Measurements from ENCODE around the gene PPP2R5D. TPM values are rescaled to one million over a fixed set of nuclear protein-coding genes. Genes with fewer than 3 reads are reported as not detected.
"Not testable (repeated sequence)": the region's sequence is repeated elsewhere in the genome, so short reads cannot be mapped to it uniquely, and the experiment has no call there.

The PPP2R5D gene
- polyA plus RNA-seq, 6 donors from 2014 or later: 13.6 to 23.8 (median 14.5) TPM

DNA sequence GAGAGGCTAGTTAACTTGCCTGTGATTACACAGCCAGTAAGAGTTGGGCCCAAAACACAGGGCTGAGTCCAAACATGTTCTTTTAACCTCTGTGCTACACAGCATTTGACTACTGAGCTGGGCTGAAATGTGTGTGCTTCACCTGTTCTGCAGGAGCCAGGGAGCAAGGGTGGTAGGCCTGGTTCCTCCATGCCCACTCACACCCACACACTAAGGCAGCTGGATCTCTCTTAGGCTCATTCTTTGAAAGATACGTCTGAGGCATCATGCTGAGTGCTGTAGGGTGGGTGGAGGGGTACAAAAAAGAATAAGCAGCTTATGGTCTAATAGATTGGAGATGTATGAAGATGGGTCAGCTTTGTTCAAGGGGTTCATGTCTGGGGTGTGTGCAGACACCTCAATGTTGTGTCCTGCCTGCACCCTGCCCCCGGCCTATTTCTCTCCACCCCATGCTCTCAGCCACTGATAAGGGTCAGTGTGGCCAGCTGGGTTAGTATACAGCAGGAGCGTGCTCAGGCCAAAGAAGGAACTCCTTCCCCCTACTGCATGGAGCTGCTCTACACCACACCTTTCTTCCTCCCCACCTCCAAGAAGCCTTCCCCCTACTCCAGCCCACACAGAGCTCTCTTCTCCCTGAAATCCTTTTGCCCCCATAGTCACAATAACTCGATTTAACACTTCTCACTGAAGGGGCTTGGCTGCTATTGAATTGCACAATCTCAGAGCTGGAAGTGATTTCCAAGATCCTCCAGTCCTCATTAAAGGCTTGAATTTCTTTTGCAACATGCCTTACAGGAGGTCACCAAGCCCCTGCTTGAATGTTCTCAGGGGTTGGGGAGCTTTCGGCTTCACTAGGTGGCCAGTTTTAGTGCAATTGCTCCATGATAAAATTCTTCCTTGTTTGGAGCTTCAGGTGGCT, 3.4 kb downstream of the PPP2R5D start:
- peaks cover 45 to 50% (median 46%) of the 10 kb centered on the region in 3 donors for H3K4me1 Mint-ChIP-seq
- no peaks in the 10 kb centered on the region for H3K27me3 Mint-ChIP-seq
- no peaks in the 10 kb centered on the region for H3K36me3 Mint-ChIP-seq
- ATAC-seq (ENCODE audit: low read depth in 2 of 2): no peak
- peak overlapping the region in 1 of 8 donors; percentile 91 for H3K4me3 Mint-ChIP-seq
- peak overlapping the region in 1 of 6 donors; percentile 36 for H3K27ac Mint-ChIP-seq
- H3K9me3 Mint-ChIP-seq: no peaks in the 10 kb centered on the region
- DNase-seq: no peak

GRCh38 chr6:42988486-42989020, 4.2 kb downstream of the PPP2R5D start:
- H3K4me1 Mint-ChIP-seq: peaks cover 45 to 52% (median 45%) of the 10 kb centered on the region in 3 donors
- H3K4me3 Mint-ChIP-seq: peak overlapping the region in 2 of 8 donors; percentile 30 to 91
- DNase-seq (no peak), ATAC-seq (ENCODE audit: low read depth in 2 of 2) (no peak)
- no peak overlapping the region for H3K27ac Mint-ChIP-seq
- no peaks in the 10 kb centered on the region for H3K36me3 Mint-ChIP-seq
- no peaks in the 10 kb centered on the region for H3K27me3 Mint-ChIP-seq
- H3K9me3 Mint-ChIP-seq: no peaks in the 10 kb centered on the region

DNA sequence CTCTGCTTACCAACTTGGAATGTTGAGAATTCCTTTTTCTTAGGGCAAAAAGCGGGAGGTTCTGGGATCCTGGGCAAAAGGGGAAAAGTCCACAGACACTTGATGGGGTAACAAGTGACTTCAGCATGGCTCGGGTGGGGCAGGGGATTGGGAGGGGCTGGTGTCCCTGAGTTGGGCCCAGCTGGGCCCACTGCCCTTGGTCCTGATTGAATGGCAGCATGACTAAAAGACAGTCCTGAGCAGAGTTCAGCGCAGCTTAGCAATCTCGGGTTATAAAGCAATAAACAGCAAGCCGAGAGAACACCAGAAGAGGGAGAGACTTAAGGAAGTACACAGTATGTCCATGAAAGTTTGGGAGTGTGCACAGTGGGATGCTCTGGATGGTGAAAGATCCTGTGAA, 5.6 kb downstream of the PPP2R5D start:
- H3K36me3 Mint-ChIP-seq: no peaks in the 10 kb centered on the region
- H3K27me3 Mint-ChIP-seq: no peaks in the 10 kb centered on the region
- no peaks in the 10 kb centered on the region for H3K9me3 Mint-ChIP-seq
- peak overlapping the region in 1 of 8 donors; percentile 56 for H3K4me3 Mint-ChIP-seq
- no peak for DNase-seq
- peaks cover 37 to 44% (median 38%) of the 10 kb centered on the region in 3 donors for H3K4me1 Mint-ChIP-seq
- H3K27ac Mint-ChIP-seq: peak overlapping the region in 1 of 6 donors; percentile 44
- ATAC-seq (ENCODE audit: low read depth in 2 of 2): no peak

DNA sequence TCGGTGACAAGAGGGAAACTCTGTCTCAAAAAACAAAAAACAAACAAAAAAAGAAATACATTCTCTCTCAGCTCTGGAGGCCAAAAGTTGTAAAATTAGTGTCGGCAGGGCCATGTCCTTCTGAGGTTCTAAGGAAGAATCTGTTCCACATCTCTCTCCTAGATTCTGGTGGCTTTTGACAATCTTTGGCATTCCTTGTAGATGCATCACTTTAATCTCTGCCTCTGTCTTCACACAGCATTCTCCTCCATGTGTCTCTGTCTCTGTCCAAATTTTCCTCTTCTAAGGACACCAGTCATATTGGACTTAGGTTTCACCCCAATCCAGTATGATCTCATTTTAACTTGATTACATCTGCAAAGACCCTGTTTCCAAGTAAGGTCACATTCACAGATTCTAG, 9.1 kb downstream of the PPP2R5D start:
- peaks cover 3 to 17% (median 3%) of the 10 kb centered on the region in 3 donors for H3K4me1 Mint-ChIP-seq
- ATAC-seq (ENCODE audit: low read depth in 2 of 2) (no peak), DNase-seq (no peak)
- H3K36me3 Mint-ChIP-seq: no peaks in the 10 kb centered on the region
- no peaks in the 10 kb centered on the region for H3K27me3 Mint-ChIP-seq
- no peak overlapping the region for H3K4me3 Mint-ChIP-seq
- no peaks in the 10 kb centered on the region for H3K9me3 Mint-ChIP-seq
- H3K27ac Mint-ChIP-seq: no peak overlapping the region

- Mint-ChIP-seq H3K36me3 (no peaks in the 10 kb centered on the region), H3K4me1 (peaks cover 0 to 11% (median 3%) of the 10 kb centered on the region in 3 donors), H3K27me3 (no peaks in the 10 kb centered on the region), H3K4me3 (no peak overlapping the region), H3K9me3 (no peaks in the 10 kb centered on the region), H3K27ac (no peak overlapping the region)
- DNase-seq: no peak
- ATAC-seq (ENCODE audit: low read depth in 2 of 2): no peak
These were observed 12.1 kb downstream of the PPP2R5D start for GRCh38 chr6:42996513-42996912.

DNA sequence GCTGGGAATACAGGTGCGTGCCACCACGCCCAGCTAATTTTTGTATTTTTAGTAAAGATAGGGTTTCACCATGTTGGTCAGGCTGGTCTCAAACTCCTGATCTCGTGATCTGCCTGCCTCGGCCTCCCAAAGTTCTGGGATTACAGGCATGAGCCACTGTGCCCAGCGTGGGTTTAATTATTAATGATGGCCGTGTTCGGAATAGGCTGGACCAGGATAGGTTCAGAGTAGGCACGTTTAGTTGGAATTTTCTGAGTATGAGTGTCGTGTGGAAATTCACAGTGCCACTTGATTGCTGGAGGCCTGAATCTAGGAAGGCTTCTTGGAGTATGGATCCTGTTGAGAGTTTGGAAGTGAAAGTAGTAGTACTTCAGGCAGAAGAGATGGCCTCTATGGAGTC, 13.8 kb downstream of the PPP2R5D start:
- not testable (repeated sequence) for H3K4me1 Mint-ChIP-seq; DNase-seq; H3K36me3 Mint-ChIP-seq; ATAC-seq (ENCODE audit: low read depth in 2 of 2); H3K27ac Mint-ChIP-seq; H3K4me3 Mint-ChIP-seq; H3K27me3 Mint-ChIP-seq; H3K9me3 Mint-ChIP-seq

DNA sequence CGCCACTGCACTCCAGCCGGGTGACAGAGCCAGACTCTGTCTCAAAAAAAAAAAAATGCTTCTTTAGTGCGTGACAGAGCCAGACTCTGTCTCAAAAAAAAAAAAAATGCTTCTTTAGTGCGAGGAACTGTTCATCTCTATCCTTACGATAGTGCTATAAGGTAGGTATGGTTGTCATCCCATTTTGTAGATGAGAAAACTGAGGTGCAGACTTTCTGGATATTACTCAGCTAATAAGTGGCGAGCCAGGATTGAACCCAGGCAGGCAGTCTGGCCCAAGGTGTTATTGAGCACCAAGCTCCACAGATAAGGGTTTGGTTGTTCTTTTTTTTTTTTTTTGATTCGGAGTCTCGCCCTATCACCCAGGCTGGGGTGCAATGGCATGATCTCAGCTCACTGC, 17.5 kb downstream of the PPP2R5D start:
- H3K4me1 Mint-ChIP-seq: peaks cover 0 to 4% (median 0%) of the 10 kb centered on the region in 3 donors
- H3K4me3 Mint-ChIP-seq: no peak overlapping the region
- H3K27ac Mint-ChIP-seq: no peak overlapping the region
- H3K9me3 Mint-ChIP-seq: no peaks in the 10 kb centered on the region
- DNase-seq (no peak), ATAC-seq (ENCODE audit: low read depth in 2 of 2) (no peak)
- H3K27me3 Mint-ChIP-seq: no peaks in the 10 kb centered on the region
- peaks cover 0 to 7% of the 10 kb centered on the region in 2 donors for H3K36me3 Mint-ChIP-seq

DNA sequence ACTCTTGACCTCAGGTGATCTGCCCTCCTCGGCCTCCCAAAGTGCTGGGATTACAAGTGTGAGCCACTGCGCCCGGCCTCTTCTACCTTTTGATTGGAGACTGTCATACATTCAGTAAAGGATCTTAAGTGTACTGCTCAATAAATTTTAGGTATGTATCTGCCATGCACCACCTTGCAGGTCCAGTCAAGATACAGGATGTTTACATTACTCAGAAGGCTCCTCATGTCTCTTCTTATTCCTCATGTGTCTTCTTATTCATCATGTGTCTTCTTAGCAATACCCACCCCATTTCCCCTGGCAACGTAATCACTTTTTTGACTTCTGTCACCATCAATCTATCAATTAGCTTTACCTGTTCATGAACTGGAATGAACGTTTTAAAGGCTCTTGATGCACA, 21.5 kb downstream of the PPP2R5D start:
- peaks cover 0 to 7% of the 10 kb centered on the region in 2 donors for H3K36me3 Mint-ChIP-seq
- no peak for DNase-seq

DNA sequence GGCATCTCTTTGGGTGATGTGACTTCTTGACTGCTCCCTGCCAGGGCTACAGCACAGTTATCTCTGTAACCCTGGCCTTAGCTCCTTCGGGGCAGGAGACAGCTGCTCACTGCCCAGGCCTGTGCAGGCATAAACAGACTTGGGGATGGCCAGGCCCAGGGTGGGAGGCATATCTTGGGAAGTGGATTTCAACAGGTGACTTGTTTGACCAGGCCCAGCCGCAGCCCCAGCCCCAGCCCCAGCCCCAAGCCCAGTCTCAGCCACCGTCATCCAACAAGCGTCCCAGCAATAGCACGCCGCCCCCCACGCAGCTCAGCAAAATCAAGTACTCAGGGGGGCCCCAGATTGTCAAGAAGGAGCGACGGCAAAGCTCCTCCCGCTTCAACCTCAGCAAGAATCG, 21.9 kb downstream of the PPP2R5D start:
- no peak overlapping the region for H3K4me3 Mint-ChIP-seq
- H3K36me3 Mint-ChIP-seq: peaks cover 0 to 7% of the 10 kb centered on the region in 2 donors
- DNase-seq (no peak), ATAC-seq (ENCODE audit: low read depth in 2 of 2) (no peak)
- no peaks in the 10 kb centered on the region for H3K9me3 Mint-ChIP-seq
- no peaks in the 10 kb centered on the region for H3K27me3 Mint-ChIP-seq
- peak overlapping the region in 2 of 6 donors; percentile 62 to 69 for H3K27ac Mint-ChIP-seq
- peaks cover 11 to 15% (median 12%) of the 10 kb centered on the region in 3 donors for H3K4me1 Mint-ChIP-seq

More for the DNA sequence above, 21.5 kb downstream of the PPP2R5D start:
- H3K4me1 Mint-ChIP-seq: peaks cover 8 to 14% (median 10%) of the 10 kb centered on the region in 3 donors
- no peaks in the 10 kb centered on the region for H3K9me3 Mint-ChIP-seq
- no peaks in the 10 kb centered on the region for H3K27me3 Mint-ChIP-seq
- H3K4me3 Mint-ChIP-seq: no peak overlapping the region
- H3K27ac Mint-ChIP-seq: no peak overlapping the region
- no peak for ATAC-seq (ENCODE audit: low read depth in 2 of 2)

DNA sequence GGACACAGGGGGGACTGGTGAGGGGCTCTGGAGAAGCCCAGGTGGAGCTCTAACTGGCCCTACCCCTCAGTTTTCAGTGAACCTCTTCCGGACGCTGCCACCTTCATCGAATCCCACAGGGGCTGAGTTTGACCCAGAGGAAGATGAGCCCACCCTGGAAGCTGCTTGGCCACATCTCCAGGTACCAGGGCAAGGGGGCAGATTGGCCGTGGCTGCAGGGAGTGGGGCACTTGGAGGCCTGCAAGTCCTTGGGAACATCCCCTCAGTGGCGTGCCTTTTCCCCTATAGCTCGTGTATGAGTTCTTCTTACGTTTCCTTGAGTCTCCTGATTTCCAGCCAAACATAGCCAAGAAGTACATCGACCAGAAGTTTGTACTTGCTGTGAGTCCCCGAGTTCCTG, 22.8 kb downstream of the PPP2R5D start:
- H3K4me3 Mint-ChIP-seq: no peak overlapping the region
- DNase-seq (no peak), ATAC-seq (ENCODE audit: low read depth in 2 of 2) (no peak)
- peaks cover 18 to 23% (median 21%) of the 10 kb centered on the region in 3 donors for H3K4me1 Mint-ChIP-seq
- H3K27me3 Mint-ChIP-seq: no peaks in the 10 kb centered on the region
- peak overlapping the region in 1 of 6 donors; percentile 56 for H3K27ac Mint-ChIP-seq
- no peaks in the 10 kb centered on the region for H3K9me3 Mint-ChIP-seq
- peaks cover 0 to 7% of the 10 kb centered on the region in 2 donors for H3K36me3 Mint-ChIP-seq

- H3K27ac Mint-ChIP-seq: peak overlapping the region in 2 of 6 donors; percentile 54 to 64
- no peaks in the 10 kb centered on the region for H3K9me3 Mint-ChIP-seq
- no peaks in the 10 kb centered on the region for H3K27me3 Mint-ChIP-seq
- no peak for ATAC-seq (ENCODE audit: low read depth in 2 of 2)
- DNase-seq: no peak
- H3K36me3 Mint-ChIP-seq: peaks cover 0 to 7% of the 10 kb centered on the region in 2 donors
- H3K4me1 Mint-ChIP-seq: peaks cover 38 to 43% (median 41%) of the 10 kb centered on the region in 3 donors
- no peak overlapping the region for H3K4me3 Mint-ChIP-seq
These were observed 24.8 kb downstream of the PPP2R5D start for GRCh38 chr6:43009124-43009523.

GRCh38 chr6:43011207-43011606, 26.8 kb downstream of the PPP2R5D start:
- peaks cover 46 to 59% (median 55%) of the 10 kb centered on the region in 3 donors for H3K4me1 Mint-ChIP-seq
- H3K4me3 Mint-ChIP-seq: peak overlapping the region in 2 of 8 donors; percentile 69 to 84
- H3K9me3 Mint-ChIP-seq: no peaks in the 10 kb centered on the region
- DNase-seq (no peak), ATAC-seq (ENCODE audit: low read depth in 2 of 2) (no peak)
- H3K27ac Mint-ChIP-seq: peak overlapping the region in 2 of 6 donors; percentile 90 to 96
- H3K36me3 Mint-ChIP-seq: peaks cover 0 to 1% of the 10 kb centered on the region in 2 donors
- H3K27me3 Mint-ChIP-seq: no peaks in the 10 kb centered on the region

- H3K27ac Mint-ChIP-seq: peak overlapping the region in 4 of 6 donors; percentile 58 to 96 (median 76)
- peaks cover 47 to 70% (median 62%) of the 10 kb centered on the region in 3 donors for H3K4me1 Mint-ChIP-seq
- H3K27me3 Mint-ChIP-seq: no peaks in the 10 kb centered on the region
- no peaks in the 10 kb centered on the region for H3K9me3 Mint-ChIP-seq
- peak overlapping the region; percentile 28 to 99 (median 88) for H3K4me3 Mint-ChIP-seq
- ATAC-seq (ENCODE audit: low read depth in 2 of 2) (no peak), DNase-seq (no peak)
- H3K36me3 Mint-ChIP-seq: no peaks in the 10 kb centered on the region
These were observed 28.0 kb downstream of the PPP2R5D start for GRCh38 chr6:43012364-43012763.
